Stimulated activated CD4-positive, alpha-beta T cell treated with anti-CD3 and anti-CD28 coated beads, Interleukin-4, amount 100 ng/mL, for 1 hour (primary cell): ENCODE results near the gene ACTR1B.
"Not testable (repeated sequence)": the region's sequence is repeated elsewhere in the genome, so short reads cannot be mapped to it uniquely, and the experiment has no call there.

Experiments used
- DNase-seq: peaks from one replicate; pipeline ENCODE4 v3.0.0-alpha.2; 2020

The ACTR1B gene

DNA sequence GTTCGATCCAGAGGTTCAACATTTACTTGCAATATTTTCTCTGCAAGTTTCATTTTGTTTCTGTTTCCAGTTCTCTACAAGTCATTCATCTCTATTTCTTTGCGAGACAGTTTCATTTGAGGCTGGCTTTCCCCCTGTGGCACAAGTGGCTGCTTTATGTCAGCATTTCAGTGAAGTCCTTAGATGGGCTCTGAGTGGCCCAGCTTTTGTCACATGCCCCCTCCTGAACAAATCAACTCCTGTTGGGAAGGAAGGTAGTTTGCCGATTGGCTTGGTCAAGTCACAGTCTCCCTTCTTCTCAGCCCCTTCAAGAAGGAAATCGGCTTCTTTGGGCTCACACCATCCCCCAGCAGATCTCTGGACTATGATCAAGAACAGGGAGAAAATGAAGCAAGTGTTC lies 55.1 kb downstream of the ACTR1B start:
- not testable (repeated sequence) for DNase-seq
